DND-41 (cell line): Measurements from ENCODE around the gene TENT5C.

Experiments
- ATAC-seq: fragments of 200-7000 bp; cut with Tn5 transposase; 3 replicates; pipeline ENCODE4 v1.9.1; 2021; ENCODE audit warnings: low read depth; ENCODE audit not compliant: insufficient read depth
- DNase-seq: peaks from one replicate; pipeline ENCODE4 v3.0.0-alpha.2; 2020
- H2AFZ ChIP-seq: 2 replicates; pipeline ENCODE4 v1.6.0; 2012; ENCODE audit warnings: low read depth, low read length
- H3K27ac ChIP-seq: 2 replicates; pipeline ENCODE4 v1.5.1; 2012; ENCODE audit warnings: low read length, inconsistent platforms
- H3K27me3 ChIP-seq: fragments of 200-600 bp; sonication (generic); 2 replicates; pipeline ENCODE4 v1.6.0; 2012; ENCODE audit warnings: low read length, mild to moderate bottlenecking, inconsistent platforms; ENCODE audit not compliant: insufficient read depth, poor library complexity
- H3K36me3 ChIP-seq: 2 replicates; pipeline ENCODE4 v1.5.1; 2012; ENCODE audit warnings: low read length, inconsistent platforms; ENCODE audit not compliant: insufficient read depth
- H3K4me1 ChIP-seq: 2 replicates; pipeline ENCODE4 v1.5.1; 2012; ENCODE audit warnings: mild to moderate bottlenecking, low read length; ENCODE audit not compliant: insufficient read depth
- H3K4me2 ChIP-seq: 2 replicates; pipeline ENCODE4 v1.6.0; 2012; ENCODE audit warnings: mild to moderate bottlenecking, moderate library complexity, low read length, inconsistent platforms; ENCODE audit not compliant: insufficient read depth
- H3K4me3 ChIP-seq, 2 experiments: fragments of 200-600 bp in 1 of 2; shearing (Covaris generic) in 1 of 2; 2 replicates each; pipeline ENCODE4 v1.5.1; 2012 to 2016; ENCODE audit warnings: inconsistent platforms in 2 of 2, low read length in 2 of 2, mild to moderate bottlenecking in 2 of 2, low read depth in 1 of 2, moderate library complexity in 1 of 2
- H3K79me2 ChIP-seq: 2 replicates; pipeline ENCODE4 v1.6.0; 2012; ENCODE audit warnings: low read length, inconsistent platforms; ENCODE audit not compliant: insufficient read depth
- H3K9ac ChIP-seq: 2 replicates; pipeline ENCODE4 v1.6.0; 2012; ENCODE audit warnings: low read depth, mild to moderate bottlenecking, inconsistent platforms, low read length, moderate library complexity
- H3K9me3 ChIP-seq: 2 replicates; pipeline ENCODE4 v1.5.1; 2012; ENCODE audit warnings: low read length, moderate library complexity, mild to moderate bottlenecking, inconsistent platforms; ENCODE audit not compliant: insufficient read depth, severe bottlenecking
- H4K20me1 ChIP-seq: 2 replicates; pipeline ENCODE4 v1.6.0; 2012; ENCODE audit warnings: low read length; ENCODE audit not compliant: insufficient read depth
- CTCF ChIP-seq: IDR thresholded peaks from 2 replicates; pipeline ENCODE4 v1.5.1; 2012; ENCODE audit warnings: borderline replicate concordance, low read length, moderate library complexity, mild to moderate bottlenecking; ENCODE audit not compliant: poor library complexity, severe bottlenecking; ENCODE audit errors: extremely low read depth
- EZH2 ChIP-seq: IDR thresholded peaks from 3 replicates; pipeline ENCODE4 v1.6.1; 2012; ENCODE audit warnings: borderline replicate concordance, low read depth, mild to moderate bottlenecking, moderate library complexity, low read length, inconsistent platforms; ENCODE audit not compliant: severe bottlenecking

Gene TENT5C

GRCh38 chr1:117623698-117624097, 17.9 kb downstream of the TENT5C start:
- H3K79me2 ChIP-seq = peaks cover 95% of the 10 kb centered on the region
- H2AFZ ChIP-seq = no peak overlapping the region
- no peak for DNase-seq
- no peaks in the 10 kb centered on the region for H3K9me3 ChIP-seq
- peaks cover 85% of the 10 kb centered on the region for H3K36me3 ChIP-seq
- TF ChIP-seq CTCF = no peak
- TF ChIP-seq EZH2 = no peak
- peaks cover 96% of the 10 kb centered on the region for H4K20me1 ChIP-seq
- H3K9ac ChIP-seq = no peak overlapping the region
- H3K4me3 ChIP-seq = no peak overlapping the region
- H3K27me3 ChIP-seq = no peaks in the 10 kb centered on the region
- no peak overlapping the region for H3K4me2 ChIP-seq
- no peak for ATAC-seq
- H3K27ac ChIP-seq = no peak overlapping the region
- peaks cover 25% of the 10 kb centered on the region for H3K4me1 ChIP-seq

GRCh38 chr1:117627546-117628130, 21.8 kb downstream of the TENT5C start:
- DNase-seq = no peak
- TF ChIP-seq CTCF = no peak
- TF ChIP-seq EZH2 = no peak
- Histone ChIP-seq H3K36me3 (peaks cover 69% of the 10 kb centered on the region), H3K9me3 (no peaks in the 10 kb centered on the region), H3K4me1 (peaks cover 11% of the 10 kb centered on the region), H2AFZ (no peak overlapping the region), H3K27me3 (no peaks in the 10 kb centered on the region), H3K4me3 (no peak overlapping the region), H4K20me1 (peaks cover 94% of the 10 kb centered on the region), H3K9ac (no peak overlapping the region), H3K27ac (no peak overlapping the region), H3K4me2 (no peak overlapping the region), H3K79me2 (peaks cover 60% of the 10 kb centered on the region)
- ATAC-seq = no peak

DNA sequence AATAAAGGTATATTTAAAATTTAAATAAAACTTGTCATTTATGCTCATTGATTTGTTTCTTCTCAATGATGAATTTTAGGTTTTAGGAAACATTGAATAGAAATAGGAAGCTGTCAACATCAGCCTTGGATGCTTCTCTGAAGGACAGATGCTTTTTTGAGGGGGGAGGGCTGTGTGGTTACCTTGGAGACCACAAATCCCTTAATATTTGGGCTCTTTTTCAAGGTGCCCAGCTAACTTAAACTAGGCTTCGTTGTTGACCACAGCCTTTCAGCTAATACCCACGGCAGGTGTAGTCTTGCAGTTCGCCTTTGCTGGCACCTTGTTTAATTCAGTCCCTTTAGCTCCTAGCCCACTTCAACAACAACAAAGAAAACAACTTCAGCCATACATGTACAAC, 22.5 kb downstream of the TENT5C start:
- no peak overlapping the region for H3K27ac ChIP-seq

More for the DNA sequence above, 22.5 kb downstream of the TENT5C start:
- Histone ChIP-seq H3K9ac (no peak overlapping the region), H3K4me3 (no peak overlapping the region), H3K4me2 (no peak overlapping the region), H2AFZ (no peak overlapping the region), H3K27me3 (no peaks in the 10 kb centered on the region), H3K4me1 (peaks cover 11% of the 10 kb centered on the region), H3K9me3 (no peaks in the 10 kb centered on the region), H3K79me2 (peaks cover 53% of the 10 kb centered on the region), H4K20me1 (peaks cover 88% of the 10 kb centered on the region), H3K36me3 (peaks cover 62% of the 10 kb centered on the region)
- ATAC-seq = no peak
- TF ChIP-seq CTCF (no peak), EZH2 (no peak)
- DNase-seq = no peak
